Ovary (tissue), 3 donors: Measurements from ENCODE around the gene ATG2B.

Experiments used
- POLR2A ChIP-seq: fragments of 450-650 bp; IDR thresholded peaks from one replicate; pipeline ENCODE4 v1.6.1; 2017; ENCODE audit warnings: antibody characterized with exemption, mild to moderate bottlenecking, moderate library complexity
- TF ChIP-seq, protein P1 (sequence below), 3 donors: fragments of 450-650 bp in 2 of 3; fragments of 200-600 bp in 1 of 3; IDR thresholded peaks; one replicate each; pipeline versions ENCODE4 v1.5.1 to v1.8.0; 2016 to 2022; ENCODE audit warnings: antibody characterized with exemption in 3 of 3, mild to moderate bottlenecking in 1 of 3
- donor health status: DM: no; HTN: no; CAD: no.

GRCh38 chr14:96398921-96399320 is 35.8 kb upstream of the ATG2B start:
- TF ChIP-seq, protein P1, sequence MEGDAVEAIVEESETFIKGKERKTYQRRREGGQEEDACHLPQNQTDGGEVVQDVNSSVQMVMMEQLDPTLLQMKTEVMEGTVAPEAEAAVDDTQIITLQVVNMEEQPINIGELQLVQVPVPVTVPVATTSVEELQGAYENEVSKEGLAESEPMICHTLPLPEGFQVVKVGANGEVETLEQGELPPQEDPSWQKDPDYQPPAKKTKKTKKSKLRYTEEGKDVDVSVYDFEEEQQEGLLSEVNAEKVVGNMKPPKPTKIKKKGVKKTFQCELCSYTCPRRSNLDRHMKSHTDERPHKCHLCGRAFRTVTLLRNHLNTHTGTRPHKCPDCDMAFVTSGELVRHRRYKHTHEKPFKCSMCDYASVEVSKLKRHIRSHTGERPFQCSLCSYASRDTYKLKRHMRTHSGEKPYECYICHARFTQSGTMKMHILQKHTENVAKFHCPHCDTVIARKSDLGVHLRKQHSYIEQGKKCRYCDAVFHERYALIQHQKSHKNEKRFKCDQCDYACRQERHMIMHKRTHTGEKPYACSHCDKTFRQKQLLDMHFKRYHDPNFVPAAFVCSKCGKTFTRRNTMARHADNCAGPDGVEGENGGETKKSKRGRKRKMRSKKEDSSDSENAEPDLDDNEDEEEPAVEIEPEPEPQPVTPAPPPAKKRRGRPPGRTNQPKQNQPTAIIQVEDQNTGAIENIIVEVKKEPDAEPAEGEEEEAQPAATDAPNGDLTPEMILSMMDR (IDR thresholded peaks at IDR 0.05), result no peak
- no peak for TF ChIP-seq POLR2A
